ENCODE measurements around the gene TRABD.

The TRABD gene

DNA sequence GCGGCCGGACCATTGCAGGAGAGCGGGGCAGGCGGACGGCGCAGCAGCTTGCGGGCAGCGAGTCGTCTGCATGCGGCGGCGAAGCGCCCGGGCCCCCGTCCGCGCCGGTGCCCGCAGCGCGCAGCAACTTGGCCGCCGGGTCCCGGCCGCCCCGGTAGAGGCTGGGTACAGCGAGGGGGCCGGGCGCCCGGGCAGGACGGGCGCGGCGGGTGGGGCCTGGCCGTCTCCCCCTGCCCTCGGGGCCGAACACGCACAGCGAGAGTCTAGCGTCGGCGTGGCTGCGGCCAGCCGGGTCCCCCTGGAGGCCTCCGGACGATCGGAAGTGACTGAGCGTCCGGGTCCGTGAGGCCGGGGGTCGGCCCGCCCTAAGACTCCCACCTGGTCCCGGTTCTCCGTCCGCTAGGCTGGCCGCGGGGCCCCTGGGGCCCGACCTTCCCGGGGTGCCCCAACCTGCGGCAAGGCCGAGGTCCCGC is 775 bp upstream of the TRABD start:
- FAIRE-seq (no peak), DNase-seq (ENCODE audit: low spot score) (no peak)

DNA sequence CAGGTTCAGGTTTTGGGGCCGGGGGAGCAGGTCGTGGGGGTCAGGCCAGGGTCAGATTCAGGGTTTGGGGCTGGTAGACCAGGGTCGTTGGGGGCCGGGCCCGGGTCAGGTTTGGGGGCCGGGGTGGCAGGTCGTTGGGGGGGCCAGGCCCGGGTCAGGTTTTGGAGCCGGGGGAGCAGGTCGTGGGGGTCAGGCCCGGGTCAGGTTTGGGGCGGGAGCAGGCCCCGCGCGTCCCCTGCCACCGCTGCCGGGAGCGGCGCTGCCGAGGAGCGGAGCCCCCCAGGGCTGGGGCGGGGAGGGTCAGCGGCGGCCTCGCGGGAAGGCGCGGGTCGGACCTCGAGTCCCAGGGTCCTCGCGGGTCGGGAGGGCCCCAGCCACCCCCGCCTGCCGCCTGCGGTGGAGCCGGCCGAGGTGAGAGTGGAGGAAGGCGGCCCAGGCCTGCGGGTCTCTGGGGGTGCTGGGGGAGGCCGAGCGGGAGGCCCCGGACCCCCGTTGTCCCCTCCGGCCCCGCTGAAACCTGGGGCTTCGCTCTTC is 535 bp downstream of the TRABD start:
- FAIRE-seq (no peak), DNase-seq (ENCODE audit: low spot score) (no peak)

DNA sequence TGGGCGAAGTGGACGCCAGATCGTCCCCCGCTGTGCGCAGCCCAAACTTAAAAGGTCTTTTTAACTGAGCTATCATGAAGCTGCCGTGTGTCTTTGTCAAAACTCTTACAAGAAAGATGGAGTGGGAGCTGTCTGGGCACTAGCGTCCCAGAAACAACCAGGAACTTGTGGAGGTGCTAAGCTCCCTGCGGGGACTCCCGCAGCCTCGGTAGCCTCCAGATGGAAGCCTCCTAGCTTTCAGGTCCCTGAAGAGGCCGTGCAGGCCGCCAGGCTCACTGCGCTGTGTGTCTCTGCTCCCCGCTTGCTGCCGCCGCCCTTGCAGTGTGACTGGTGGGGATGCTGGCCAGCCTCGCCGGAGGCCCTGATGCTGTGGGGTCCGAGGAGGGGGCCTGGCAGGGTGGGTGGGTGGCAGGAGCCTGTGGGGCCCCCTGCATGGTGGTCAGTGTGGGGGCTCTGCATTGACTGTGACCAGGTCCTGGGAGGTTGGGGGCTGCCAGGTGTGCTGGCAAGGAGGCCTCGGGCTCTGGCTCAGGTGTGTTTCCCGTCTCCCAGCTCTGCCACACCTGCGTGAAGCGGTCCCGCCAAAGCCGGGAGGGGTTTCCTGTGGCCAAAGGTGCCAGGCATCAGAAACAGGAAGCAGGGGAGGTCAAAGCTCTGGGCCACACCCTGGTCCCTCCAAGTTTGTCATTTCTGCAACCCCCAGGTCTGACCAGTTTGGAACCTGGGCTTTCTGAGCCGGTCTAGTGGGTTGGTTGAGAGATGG is 1.2 kb downstream of the TRABD start:
- FAIRE-seq (no peak), DNase-seq (ENCODE audit: low spot score) (no peak)

DNA sequence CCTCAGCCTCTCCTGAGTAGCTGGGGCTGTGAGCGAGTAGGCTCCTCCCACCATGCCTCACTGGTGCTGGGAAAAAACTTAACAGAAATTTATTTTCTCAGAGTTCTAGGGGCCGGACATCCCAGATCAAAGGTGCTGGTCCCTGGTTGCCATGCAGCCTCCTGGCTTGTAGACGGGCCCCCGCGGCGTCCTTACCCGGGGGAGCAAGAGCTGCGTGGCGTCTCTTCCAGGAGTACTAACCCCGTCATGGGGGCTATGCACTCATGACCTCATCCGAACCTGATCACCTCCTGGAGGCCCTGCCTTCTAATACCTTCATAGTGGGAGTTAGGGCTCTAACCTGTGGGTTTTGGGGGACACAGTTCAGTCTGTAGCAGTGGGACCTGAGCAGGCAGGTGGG is 2.6 kb downstream of the TRABD start:
- no peak for DNase-seq (ENCODE audit: low spot score)
- FAIRE-seq: no peak

DNA sequence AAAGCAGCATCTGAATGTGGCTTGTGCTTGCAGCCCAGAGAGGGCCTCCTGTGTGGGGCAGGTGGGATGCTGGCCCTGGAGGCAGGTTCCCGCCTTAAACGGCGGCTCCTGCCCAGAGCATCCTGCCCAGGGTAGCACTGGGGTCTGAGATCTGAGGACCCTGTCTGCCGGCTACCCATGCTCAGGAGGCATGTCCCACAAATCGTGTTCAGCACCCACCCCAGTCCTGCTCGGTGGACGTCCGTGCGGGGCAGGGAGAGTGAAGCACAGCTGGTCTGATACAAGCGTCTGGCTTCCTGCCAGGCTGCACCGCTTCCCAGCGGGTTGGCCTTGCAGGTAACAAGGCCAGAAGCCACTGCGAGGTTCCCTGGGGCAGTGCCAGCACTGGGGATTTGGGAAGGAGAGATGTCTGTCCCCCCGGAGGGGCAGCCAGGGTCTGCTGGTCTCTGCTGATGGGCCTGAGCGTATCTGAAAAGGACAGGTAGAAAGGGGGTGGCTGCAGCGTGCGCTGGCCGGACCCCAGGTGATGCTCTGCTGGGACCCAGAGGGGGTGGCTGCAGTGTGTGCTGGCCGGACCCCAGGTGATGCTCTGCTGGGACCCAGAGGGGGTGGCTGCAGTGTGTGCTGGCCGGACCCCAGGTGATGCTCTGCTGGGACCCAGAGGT is 3.6 kb downstream of the TRABD start:
- FAIRE-seq: no peak
- DNase-seq (ENCODE audit: low spot score): no peak

DNA sequence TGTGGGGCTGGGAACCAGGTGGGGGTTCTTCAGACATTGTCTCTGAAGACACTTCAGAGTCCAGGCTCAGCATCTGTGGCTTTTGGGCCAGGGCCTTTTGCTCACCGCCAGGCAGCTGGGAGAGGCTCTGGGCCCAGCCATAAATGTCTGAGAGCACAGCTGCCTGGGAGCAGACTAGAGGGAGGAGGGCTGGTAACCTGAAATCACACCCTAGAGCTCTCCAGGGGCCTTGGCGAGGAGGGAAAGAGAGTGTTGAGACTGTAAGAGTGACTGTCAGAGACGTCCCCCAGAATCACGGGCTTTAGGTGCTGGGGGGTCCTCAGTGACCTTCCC is 4.1 kb downstream of the TRABD start:
- DNase-seq (ENCODE audit: low spot score) (no peak), FAIRE-seq (no peak)

DNA sequence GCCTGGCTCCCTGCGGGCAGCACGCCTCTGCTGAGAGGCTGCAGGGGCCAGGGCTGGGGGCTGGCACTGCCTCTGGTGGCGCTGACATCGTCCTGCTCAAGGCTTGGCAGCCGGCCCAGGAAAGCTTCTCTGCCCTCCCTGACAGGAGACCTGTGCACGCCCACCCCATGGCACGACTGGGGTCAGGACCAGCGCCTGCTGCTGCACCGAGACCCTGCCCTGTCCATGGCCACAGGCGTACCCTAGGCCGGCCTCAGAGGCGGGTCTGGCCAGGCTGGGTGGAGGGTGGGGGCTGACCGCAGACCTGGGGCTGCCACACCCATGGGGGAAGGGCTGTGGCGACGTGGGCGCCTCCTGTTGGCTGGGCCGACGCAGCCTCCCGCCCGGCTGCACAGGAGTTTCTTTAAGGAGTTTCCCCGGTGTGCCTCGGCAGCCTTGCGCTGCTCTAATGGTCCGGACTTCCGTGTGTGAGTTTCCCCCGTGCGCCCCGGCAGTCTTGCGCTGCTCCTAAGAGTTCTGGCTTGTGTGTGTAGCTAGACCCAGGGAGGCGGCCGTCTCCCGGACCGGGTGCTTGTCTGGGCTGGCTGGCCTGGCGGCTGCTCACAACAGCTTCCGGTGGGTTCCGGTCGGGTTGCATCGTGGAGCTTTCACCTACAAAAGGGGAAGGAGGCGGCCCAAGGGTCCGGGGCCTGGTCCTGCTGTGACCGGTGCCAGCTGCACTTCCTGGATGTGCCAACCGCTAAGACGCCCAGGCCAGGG is 4.6 kb downstream of the TRABD start:
- FAIRE-seq (no peak), DNase-seq (ENCODE audit: low spot score) (peak; percentile 75)

DNA sequence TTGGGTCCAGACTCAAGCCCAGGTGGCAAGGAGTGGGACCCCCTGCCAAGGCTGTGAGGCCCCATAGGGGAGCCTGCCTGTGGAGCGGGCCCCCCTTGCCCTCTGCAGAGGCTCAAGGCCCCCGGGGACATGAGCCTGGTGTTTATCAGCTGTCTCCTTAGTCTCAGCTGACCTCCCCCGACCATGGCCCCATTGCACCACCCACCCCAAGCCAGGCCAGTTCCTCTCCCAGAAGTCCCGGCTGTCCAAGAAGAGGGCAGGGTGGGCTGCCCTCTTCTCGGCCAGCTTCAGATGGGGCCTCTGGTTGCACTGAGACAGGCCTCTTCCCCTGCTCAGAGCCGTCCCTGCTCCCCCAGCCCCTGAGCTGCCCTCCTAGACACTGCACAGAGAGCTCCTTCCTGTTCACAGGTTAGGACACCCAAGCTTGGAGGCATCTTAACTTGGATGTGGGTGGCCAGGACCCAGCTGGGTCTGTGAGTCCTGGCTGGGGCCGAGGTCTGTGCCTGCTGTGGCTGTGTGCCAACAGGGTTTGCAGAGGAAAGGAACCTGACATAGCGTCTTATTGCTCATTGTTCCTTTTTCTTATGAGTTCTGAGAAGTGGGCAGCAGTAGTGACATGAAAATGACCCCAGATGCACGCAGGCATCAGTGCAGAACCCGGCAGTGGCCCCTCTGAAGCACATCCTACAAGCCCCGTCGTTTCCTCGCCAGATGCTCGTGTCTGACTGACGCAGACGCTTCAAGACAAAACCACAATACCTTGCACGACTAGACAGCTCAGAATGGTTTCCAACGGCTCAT is 5.4 kb downstream of the TRABD start:
- peak; percentile 4 for DNase-seq (ENCODE audit: low spot score)
- no peak for FAIRE-seq

DNA sequence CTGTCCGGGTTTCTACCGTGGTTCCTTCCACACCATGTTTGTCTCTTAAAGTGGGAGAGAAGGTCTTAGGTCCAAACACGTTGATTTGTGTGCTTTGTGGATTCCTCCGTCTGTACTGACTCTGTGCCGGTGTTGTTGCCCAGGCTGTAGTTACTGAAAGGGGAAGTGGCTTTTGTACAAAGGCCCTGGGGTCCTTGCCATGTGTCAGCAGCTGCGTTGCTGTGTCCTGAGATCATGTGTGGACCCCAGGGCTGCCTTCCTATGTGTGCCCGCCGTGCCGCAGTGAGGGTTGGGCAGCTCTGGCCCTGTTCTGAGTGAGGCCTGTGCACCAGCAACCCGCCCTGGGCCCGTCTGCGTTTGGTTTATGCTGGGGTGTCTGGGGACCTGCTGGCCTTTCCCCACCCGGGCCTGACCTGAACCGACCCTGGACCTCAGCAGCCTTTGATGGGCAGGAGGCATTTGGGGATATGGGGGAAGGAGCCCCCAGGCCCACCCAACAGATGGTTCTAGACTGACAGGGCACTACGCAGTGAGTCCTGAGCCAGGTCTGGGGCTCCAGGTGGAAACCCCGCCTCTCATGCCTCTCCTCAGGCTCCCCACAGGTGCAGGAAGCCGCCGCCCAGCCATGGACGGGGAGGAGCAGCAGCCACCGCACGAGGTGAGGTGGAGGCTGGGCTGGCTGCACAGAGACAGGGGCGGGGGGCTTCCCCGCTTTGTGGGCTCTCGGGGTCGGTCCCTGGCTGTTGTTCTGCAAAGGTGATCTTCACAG is 6.9 kb downstream of the TRABD start:
- no peak for FAIRE-seq
- DNase-seq (ENCODE audit: low spot score): no peak

DNA sequence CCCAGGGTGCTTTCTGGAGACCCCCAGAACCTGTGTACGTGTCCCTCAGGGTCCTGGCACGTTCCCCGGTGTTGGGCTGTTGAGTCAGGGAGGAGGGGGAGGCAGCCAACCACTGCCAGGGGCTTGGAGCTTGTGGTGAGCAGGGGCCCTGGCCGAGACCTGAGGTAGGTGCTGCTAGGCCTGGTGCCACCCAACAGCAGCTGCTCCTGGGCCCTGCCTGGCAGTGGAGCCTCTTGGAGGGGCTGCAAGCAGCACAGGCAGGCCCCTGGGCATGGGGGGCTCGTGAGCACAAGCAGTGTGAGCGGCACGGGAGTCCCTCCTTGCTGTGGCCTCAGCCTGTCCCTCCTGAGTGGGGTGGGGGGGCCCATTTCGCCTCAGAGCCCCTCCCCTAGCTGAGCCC is 7.9 kb downstream of the TRABD start:
- DNase-seq (ENCODE audit: low spot score) (no peak), FAIRE-seq (no peak)

DNA sequence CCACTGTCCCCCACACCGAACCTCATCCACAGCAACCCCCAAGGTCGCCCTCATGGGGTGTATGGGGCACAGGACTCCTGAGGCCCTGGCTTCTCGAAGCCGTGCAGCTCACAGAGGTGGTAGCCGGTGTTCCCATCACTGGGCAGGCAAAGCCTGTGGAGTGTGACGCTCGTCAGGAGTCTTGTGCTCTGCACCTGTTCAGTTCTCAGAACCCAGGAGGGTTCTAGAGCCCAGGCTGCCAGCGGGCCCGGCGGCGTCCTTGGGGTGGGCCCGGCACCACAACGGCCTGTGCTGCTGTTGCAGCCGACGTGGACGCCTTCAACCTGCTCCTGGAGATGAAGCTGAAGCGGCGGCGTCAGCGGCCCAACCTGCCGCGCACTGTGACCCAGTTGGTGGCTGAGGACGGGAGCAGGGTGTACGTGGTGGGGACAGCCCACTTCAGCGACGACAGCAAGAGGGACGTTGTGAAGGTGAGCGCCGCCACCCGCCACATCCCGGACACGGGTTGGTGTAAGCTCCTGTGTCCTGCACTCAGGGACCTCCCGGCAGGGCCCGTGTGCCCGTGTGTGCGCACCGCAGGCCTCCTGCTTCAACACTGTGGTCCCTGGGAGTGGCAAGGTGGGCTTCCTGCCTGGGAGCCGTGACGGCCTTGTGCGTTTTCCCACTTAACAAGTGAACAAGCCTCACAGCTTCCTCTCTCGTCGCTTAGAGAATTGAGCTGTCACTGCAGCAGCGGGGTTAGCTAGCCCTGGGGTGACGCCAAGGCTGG is 8.5 kb downstream of the TRABD start:
- DNase-seq (ENCODE audit: low spot score) (no peak), FAIRE-seq (no peak)

DNA sequence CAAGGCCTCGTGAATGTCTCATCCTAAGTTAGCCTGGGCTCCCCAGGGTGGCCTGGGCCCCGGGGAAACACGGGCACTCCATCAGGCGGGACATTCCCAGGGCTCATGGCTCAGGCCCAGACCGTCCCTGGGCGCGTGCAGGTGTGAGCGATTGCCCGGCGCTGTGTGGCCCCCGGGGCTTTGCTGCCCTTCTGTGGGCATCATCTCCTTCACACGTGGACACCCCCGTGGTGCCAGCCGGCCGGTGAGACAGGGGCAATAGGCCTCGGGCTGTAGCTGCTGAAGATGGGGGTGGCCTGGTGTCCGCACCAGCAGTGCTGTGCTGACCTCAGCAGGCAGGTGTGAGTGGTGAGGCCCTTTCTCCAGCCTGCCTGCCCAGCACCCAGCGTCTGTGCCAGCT is 10.5 kb downstream of the TRABD start:
- DNase-seq (ENCODE audit: low spot score) (no peak), FAIRE-seq (no peak)

DNA sequence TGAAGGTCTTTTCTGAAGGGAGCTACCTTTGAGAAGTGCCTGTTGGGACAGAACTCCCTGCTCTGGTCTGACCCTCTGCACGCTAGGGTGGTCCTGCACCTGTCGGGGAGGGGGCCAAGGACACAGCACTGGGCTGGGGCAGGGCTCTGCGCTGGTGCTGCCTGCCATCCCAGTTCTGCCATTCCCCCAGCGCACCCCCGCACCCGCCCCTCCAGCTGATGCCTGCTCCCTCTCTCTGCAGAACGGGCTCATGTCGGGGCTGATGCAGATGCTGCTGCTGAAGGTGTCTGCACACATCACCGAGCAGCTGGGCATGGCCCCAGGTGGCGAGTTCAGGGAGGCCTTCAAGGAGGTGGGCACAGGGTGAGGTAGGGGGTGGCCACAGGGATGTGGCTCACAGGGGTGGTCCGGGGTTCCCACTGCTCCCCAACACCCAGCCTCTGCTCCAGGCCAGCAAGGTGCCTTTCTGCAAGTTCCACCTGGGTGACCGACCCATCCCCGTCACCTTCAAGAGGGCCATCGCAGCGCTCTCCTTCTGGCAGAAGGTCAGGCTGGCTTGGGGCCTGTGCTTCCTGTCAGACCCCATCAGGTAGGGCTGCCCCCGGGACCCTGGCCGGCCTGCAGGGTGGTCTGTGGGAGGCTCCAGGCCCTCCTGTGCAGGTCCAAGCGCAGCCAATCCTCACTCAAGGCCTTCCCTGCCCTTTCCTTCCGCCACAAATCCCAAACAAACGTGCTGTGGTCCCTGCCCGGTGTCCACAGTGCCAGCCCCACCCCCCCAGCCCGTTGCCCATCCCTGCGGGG is 11.5 kb downstream of the TRABD start:
- FAIRE-seq (no peak), DNase-seq (ENCODE audit: low spot score) (no peak)

DNA sequence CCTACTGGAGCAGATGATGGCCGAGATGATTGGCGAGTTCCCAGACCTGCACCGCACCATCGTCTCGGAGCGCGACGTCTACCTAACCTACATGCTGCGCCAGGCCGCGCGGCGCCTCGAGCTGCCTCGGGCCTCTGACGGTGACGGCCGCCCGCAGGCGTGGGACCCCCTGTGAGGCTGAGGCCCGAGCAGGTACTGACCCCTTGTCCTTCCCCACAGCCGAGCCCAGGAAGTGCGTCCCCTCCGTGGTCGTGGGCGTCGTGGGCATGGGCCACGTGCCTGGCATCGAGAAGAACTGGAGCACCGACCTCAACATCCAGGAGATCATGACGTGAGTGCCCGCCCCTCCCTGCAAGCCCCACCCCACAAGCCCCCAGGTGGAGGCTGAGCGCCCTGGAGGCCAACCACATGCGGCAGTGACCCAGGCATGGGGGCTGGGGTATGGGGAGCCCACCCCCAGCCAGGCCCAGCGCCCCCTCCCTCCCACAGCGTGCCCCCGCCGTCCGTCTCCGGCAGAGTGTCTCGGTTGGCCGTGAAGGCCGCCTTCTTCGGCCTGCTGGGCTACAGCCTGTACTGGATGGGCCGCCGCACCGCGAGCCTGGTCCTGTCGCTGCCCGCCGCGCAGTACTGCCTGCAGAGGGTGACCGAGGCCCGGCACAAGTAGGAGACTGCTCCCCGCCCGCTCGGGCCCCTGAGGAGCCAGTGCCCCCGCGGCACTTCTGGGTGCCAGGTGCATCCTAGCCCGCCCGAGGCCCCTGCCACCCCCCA is 12.3 kb downstream of the TRABD start:
- FAIRE-seq (no peak), DNase-seq (ENCODE audit: low spot score) (no peak)

DNA sequence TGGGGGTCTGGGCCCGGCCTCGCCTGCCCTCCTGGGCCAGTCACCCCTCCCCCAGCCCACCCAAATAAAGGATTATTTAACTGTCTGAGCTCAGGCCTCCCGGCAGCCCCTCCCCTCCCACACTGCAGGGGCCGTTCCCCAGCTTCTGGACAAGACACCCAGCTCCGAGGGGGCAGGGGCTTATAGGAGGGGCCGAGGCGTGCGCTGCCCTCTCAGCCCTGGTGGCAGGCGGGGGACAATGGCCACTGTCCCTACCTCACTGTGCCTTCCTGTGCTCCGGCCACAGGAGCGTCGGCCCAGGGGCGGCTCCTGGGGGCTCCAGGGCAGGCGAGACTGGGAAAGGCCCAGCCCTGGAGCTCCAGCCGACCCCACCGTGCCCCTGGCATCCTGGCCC is 12.9 kb downstream of the TRABD start:
- no peak for FAIRE-seq
- DNase-seq (ENCODE audit: low spot score): no peak

DNA sequence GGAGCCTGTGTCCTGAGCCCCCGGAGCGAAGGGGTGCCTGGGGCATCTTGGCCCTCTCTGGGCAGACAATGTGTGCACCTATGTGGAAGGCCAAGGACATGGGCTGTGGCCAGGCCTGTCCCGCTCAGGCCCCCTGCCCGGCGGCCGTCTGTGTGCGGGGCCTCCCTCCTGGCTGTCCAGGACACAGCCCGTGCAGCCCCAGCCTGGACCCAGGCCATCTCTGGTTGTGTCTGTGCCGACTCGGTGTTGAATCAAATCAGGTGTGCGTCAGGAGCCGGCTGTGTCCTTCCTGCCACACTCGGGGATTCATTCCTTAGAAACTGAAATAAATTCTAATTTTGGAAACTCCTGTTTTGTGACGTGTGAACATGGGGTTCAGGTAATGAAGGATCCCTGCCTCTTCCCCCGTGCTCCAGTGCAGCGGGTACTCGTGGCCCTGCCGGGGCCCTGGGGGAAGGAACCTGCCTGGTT is 13.6 kb downstream of the TRABD start:
- FAIRE-seq (no peak), DNase-seq (ENCODE audit: low spot score) (no peak)

DNA sequence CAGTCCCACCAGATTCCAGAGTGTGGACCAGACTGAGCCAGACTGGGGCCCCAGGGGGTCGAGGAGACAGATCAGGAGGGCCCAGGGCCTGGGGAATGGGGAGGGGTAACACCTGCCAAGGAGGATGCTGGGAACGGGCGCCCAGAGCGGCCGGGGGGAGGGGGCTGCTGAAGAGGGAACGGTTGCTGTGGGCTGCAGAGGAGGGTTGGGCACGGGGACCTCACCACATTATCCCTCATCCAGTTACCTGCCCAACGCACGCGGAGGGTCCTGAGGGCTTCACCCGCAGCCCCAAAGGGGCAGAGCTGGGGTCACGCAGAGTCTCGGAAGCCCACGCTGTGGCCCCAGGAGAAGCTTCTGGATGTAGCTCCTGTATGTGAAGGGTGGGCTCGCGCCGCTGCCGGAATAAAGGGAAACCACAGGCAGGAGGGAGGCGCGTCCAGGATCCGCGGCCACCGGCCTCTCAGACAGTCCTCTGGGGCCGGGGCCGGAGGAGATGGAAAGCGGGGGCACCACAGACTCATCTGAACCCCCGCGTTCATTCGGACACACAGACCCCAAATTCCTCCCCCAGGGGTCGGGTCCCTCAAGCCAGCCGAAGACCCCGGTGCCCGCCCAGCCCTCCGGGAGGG is 14.2 kb downstream of the TRABD start:
- FAIRE-seq (no peak), DNase-seq (ENCODE audit: low spot score) (no peak)
